HL-60/S4 treated with retinoic acid at 250 ng/mL for 4 days and 3 days (cell line): ENCODE measurements around the gene IFI16.

ENCODE experiments used
- in situ Hi-C: fragments of 300-500 bp; cut with MboI; formaldehyde crosslinking; loops from 2 replicates; pipeline ENCODE4 v1.7.0; 2022; ENCODE audit warnings: low sequenced_read_pairs

Gene IFI16

DNA sequence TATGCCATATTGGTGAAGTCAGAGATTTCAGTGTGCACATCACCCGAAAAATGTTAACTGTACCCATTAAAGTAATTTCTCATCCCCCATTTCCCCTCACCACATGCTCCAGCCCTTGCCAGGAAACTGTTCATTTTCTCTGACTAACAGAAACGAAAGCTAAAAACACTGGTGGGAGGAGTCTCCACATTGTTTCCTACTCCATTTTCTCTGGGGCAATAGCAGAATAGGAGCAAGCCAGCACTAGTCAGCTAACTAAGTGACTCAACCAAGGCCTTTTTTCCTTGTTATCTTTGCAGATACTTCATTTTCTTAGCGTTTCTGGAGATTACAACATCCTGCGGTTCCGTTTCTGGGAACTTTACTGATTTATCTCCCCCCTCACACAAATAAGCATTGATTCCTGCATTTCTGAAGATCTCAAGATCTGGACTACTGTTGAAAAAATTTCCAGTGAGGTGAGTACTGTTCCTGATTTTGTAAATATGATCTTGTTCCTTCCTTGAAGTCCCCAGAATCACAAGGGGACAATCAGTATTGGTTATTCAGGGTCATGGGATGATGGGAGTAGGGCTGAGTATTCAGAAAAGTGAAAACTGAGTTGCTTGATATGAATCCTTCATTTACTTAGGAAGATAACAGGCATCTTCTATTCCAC is at the start of gene IFI16:
TSS of gene IFI16 (plus strand) at position 204 of the 658 bp plus-strand sequence. CDS start 4,774 bp downstream, outside the sequence.
- in situ Hi-C loops: no loop called here

DNA sequence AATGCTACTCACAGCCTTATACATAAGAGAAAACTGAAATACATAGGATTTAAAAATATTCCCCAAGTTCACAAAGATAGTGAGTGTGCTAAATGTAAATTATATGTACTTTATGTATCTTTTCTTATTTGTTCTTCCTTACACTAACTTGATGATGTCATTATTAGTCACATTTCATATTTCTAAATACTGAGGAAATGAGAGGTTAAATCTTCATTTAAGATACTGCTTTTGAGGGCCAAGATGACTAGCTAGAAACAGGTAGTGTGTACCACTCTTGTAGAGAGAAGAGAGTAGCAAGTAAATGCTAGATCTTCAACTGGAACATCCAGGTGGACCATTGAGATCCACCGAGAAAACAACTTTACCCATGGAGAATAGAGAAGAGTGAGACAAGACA is 48.5 kb upstream of the IFI16 start:
- in situ Hi-C loops: no loop called here

DNA sequence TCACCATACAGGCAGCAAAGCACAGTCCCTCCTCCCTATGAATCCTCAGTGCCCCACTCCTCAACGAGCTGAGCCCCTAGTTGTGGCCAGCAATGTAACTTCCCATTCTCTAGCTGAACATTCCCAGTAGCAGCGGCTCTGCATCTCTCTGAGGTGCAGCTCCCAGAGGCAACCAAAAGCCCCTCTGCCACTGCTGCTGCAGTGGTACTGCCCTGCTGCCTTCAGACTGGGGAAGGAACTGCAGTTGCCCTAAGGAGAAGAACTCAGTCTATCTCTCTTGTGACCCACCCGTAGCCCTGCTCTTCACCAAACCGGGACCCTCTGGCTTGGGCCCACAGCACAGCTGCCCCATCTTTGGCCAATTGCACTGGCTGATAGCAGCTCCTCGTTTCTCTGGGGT is 46.7 kb upstream of the IFI16 start:
- in situ Hi-C loops: no loop called here

DNA sequence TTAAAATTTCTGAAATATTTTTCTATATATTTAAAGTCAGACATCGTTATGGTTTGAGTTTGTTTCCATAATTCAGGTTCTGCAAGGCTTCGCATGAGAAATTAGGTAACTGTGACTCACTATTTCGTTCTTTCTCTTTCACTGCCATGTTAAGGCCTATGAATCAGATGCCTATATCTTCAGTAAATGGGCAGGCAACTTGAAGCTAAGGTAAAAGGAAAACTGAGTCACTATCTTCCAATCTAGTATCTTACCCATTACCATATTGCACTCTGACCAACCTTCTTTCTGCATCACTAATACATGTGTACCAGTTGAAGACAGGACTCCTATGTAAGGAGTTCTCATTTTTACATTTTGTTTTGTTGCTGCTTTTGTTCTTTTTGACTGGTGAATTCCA is 40.5 kb upstream of the IFI16 start:
- in situ Hi-C loops: no loop called here

DNA sequence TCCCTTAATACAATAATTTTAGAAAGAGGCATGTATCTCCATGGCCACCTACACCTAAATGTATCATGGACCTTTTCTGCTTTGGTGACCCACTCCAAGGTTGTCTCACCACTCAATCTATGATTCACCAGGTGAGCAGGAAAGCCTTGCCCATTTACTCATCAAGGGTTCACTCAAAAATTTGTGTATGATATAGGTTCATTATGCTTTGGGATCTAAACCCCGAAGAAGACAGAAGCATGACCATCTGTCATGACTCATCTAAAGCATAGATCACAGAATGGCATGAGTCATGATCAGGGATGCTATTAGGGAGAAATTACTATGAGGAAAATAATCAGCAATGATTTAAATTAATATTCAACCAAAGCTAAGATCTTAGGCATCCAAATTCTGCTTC is 39.9 kb upstream of the IFI16 start:
- in situ Hi-C loops: no loop called here

DNA sequence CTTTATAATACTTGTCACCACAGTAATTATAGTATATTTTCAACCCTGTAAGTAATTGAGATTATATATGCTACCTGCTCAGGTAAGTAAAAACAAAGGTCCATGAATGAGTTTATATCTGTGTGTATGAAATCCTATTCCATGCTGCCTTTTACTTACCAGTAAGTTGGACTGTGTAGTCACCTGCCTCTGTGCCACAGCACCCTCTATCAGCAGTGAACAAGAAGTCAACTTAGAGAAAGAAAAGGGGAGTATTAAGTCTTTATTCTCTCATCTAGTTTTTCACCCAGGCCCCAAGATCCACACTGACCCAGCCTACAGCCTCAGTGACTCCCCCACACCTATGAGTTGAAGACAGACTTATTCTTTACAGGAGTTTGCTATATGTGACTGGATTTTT is 36.9 kb upstream of the IFI16 start:
- in situ Hi-C loops: no loop called here

DNA sequence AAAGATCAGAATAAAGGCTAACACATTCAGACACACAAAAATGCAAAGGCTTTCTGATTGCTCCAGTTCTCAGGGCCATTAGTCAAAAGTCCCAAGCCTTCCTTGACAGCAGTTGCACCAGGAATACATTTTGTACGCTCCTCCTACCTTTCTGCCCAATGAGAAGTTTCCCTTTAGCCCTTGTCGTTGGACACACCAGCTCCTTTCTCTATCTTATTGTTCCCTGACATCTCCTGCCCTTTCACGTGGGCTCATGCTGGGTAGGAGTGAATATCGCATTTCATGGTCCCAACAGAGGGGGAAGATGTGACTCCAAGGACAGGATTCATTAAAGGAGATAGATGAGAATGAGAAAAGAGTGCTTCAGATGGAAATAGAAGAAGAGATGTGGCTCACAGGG is 33.5 kb upstream of the IFI16 start:
- in situ Hi-C loops: no loop called here

DNA sequence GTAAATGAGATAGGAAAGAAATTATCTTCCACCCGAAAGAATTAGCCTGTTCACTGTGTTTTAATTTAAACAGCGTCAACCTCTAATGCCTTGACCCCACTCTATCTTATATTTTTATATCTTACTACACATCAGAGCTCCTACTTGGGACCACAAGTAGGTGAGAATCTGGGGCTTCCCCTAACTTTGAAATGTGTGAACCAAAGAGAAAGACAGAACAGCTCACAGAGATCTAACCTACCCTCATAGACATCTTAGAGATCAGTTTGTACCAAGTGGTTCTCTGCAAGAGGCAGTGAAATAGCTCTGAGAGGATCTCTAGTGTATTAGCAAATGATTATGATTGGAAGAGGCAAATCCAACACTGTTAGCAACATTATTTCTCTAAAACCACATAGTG is 31.0 kb upstream of the IFI16 start:
- in situ Hi-C loops: no loop called here

DNA sequence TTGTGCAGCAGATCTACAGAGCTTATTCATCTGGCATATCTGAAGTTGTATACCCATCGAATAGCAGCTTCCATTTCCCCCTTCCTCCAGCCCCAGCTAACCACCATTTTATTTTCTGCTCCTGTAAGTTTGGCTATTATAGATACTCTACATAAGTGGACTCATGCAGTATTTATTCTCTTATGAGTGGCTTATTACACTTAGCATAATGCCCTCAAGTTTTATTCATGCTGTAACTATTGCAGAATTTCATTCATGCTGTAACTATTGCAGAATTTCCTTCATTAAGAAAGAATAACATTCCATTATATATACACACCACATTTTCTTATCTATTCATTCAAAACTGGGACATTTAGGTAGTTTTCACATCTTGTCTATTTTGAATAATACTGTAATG is 30.5 kb upstream of the IFI16 start:
- in situ Hi-C loops: no loop called here

DNA sequence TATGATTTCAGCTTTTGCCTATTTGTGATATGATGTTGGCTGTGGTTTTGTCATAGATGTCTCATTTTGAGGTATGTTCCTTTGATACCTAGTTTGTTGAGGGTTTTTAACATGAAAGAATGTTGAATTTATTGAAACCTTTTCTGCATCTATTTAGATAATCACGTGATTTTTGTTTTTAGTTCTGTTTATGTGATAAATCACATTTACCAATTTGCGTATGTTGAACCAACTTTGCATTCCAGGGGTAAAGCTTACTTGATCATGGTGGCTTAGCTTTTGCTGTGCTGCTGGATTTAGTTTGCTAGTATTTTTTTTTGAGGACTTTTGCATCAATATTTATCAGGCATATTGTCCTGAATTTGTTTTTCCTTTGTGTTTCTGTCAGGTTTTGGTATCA is 26.5 kb upstream of the IFI16 start:
- in situ Hi-C loops: loop anchor here (10.0 kb wide), 1 partner anchor 188 kb away; no protein-coding TSS in a partner anchor

DNA sequence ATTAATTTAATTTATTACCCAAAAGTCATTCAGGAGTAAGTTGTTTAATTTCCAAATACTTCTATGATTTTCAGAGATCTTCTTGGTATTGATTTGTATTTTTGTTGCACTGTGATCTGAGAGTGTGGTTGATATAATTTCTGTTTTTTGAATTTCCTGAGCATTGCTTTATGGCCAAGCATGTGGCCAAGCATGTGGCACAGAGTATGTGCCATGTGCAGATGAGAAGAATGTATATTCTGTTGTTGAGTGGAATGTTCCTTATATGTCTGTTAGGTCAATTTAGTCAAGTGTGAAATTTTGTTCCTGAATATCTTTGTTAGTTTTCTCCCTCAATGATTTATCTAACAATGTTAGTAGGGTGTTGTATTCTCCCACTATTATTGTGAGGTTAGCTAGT is 25.3 kb upstream of the IFI16 start:
- in situ Hi-C loops: loop anchor here (10.0 kb wide), 1 partner anchor 190 kb away; no protein-coding TSS in a partner anchor

DNA sequence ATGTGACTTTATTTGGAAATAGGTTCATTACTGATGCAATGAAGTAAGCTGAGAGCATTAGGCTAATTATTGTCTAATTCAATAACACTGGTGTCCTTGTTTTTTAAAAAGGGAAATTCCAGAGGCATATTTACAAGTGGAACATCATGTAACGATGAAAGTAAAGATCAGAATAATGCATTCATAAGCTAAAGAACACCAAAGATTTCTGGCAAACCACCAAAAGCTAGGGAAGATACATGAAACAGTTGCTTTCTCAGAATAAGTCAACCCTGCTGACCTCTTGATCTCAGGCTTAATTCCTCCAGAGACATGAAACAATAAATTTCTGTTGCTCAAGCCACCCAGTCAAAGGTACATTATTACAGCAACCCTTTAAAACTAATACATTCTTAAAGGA is 20.3 kb upstream of the IFI16 start:
- in situ Hi-C loops: loop anchor here (10.0 kb wide), 1 partner anchor 195 kb away; no protein-coding TSS in a partner anchor

DNA sequence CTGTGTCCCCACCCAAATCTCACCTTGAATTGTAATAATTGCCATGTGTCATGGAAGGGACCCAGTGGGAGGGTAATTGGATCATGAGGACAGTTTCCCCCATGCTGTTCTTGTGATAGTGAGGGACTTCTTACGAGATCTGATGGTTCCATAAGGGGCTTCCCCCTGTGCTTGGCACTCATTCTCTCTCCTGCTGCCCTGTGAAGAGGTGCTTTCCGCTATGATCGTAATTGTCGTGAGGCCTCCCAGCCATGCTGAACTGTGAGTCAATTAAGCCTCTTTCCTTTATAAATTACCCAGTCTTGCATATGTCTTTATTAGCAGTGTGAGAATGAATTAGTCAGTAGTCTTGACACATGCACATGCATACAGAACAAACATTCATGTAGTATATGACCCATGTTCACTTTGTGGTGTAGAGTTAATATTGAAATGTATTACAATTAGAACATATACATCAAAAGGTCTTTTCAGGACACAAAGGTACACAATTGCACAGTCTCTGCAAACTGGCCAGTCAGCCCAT is 16.9 kb upstream of the IFI16 start:
- in situ Hi-C loops: loop anchor here (10.0 kb wide), 1 partner anchor 488 kb away; no protein-coding TSS in a partner anchor

DNA sequence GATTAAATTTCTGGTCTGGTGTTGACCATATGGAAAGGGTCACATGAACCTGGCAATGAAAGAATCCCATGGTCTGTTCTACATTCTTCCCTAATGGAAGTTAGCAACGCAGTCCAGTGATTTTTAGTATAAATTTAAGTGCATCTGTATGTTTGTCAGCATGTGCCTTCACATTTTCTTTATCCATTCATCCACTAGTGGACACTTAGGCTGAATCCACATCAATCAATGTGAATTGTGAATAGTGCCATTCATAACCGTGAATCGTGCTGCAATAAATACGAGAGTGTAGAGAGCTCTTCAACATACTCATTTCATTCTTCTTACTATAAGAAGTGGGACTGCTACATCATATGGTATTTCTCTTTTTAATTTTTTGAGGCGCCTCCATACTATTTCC is 12.7 kb upstream of the IFI16 start:
- in situ Hi-C loops: loop anchor here (10.0 kb wide), 1 partner anchor 492 kb away; no protein-coding TSS in a partner anchor

DNA sequence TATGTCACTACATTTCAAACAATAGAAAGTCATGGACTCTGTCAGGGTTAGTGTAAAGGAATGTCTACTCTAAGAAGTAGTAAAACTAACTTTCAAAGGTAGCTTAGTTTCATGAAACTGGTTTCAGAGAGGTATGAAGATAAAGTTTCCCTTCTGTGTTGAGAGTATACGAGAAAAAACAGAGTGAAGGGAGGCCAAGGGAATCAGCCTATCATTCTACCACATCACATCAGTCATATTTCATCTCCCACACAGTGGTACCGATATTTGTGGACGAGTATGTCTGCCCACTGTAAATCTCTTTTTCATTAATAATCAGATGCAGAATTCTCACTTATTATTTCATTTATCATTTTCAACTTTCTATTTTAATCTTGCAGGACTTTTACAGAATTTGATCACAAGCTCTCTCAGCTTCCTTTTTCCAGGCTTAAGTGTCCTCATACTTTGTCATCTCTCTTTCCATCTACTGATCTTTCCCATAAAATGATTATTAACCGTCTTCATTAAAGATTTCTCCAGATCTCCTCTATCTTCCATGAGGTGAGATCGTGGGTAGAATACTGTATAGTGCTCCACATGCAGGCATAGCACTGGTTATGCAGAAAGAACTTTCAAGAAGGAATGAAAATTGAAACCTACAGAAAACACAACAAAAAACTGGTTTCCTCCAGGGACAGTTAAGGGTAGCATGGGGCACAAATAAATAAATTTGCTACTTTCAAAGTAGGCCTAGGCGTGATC is 11.5 kb upstream of the IFI16 start:
- in situ Hi-C loops: loop anchor here (10.0 kb wide), 1 partner anchor 493 kb away; no protein-coding TSS in a partner anchor

DNA sequence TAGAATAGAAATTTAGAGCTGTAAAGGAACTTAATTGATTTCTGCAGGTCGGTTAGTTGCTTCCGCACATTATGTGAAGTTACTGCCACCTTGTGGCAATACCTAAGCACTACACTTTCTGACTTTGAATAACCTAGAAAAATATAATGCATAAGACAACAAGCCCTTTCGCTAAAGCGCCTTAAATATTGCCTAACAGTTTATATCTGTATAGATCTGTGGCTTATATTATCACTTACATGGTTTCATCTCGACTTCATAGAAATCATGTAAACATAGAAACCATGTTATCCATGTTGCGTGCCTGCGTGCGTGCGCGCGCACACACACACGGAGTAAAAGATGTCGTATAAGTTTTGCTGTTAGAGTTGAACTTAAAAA is 10.9 kb upstream of the IFI16 start:
- in situ Hi-C loops: loop anchor here (10.0 kb wide), 1 partner anchor 494 kb away; no protein-coding TSS in a partner anchor

DNA sequence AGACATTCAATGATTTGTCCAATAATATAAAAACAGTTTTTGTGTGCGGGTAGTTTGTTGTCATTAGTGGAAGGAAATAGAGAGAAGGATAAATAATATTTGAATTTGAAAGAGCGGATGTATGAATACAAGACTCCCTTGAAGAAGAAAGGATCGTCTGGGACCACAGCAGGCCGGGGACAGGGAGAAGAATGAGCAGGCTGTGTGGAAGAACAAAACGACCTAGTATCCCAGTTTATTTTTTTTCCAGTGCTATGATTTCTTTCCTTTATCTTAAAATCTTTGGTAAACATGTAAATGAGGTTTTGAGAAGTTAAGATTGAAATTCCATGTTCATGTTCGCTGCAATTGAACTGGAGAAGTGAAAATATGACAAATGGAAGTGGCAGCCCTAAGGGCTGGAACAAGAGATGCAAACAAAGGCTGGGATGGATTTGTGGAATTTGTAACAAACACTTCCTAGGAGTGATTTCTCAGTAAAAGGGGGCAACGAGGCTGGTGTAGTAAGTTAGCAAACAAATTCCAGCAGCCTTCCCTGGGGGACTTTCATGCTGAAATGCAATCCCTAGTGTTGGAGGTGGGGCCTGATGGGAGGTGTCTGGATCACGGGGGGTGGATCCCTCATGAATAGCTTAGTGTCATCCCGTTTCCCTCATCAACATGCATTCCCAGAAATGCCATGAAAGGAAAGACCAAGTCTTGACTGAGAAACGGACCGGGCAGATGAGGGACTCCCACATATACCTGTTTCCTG is 10.2 kb upstream of the IFI16 start:
- in situ Hi-C loops: loop anchor here (10.0 kb wide), 1 partner anchor 495 kb away; no protein-coding TSS in a partner anchor

DNA sequence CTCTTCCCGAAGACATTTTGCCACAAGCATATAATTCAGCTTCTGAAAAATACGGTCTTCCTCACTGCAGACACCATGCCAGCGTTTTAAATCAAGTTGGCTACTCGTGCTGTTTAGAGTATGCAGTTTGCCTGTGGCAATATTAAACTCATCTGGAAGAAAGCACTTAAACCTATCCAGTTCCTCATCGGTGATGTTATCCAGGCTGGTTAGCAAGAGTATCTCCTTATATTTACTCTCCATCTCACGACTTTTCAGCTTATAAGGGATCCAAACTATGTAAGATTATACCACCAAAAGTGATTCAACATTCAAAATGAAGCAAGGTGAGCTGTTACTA is 9.7 kb upstream of the IFI16 start:
- in situ Hi-C loops: no loop called here

DNA sequence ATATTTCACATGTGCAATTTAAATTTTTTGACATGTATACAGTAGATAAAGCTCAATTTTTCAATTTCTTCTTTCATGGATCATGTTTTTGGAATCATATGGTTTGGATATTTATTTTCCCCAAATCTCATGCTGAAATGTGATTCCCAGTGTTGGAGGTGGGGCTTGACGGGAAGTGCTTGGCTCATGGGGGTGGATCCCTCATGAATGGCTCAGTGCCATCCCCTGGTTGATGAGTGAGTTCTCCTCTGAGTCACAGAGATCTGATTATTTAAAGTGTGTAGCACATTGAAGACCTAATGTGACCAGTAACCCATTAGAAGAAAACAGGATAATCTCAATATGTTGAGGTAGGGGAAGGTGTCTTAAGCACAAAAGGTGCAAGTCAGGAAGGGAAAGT is 9.1 kb upstream of the IFI16 start:
- in situ Hi-C loops: no loop called here

DNA sequence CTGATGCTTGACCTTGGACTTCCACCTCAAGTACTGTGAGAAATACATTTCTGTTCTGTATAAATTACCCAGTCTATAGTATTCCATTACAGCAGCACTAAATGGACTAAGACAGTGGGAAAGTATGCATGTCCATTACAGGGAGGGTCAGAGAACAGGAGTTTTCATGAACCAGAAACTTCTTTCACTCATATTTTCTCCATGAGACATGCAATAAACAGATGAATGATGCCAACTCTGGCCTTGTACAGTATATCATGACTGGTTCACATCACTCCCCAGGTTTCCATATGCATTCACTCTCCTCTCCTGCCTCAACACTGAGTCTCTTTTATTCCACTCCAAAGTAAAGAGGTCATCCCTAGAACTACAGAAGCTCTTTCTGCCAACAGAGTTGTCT is 4.5 kb upstream of the IFI16 start:
- in situ Hi-C loops: no loop called here

DNA sequence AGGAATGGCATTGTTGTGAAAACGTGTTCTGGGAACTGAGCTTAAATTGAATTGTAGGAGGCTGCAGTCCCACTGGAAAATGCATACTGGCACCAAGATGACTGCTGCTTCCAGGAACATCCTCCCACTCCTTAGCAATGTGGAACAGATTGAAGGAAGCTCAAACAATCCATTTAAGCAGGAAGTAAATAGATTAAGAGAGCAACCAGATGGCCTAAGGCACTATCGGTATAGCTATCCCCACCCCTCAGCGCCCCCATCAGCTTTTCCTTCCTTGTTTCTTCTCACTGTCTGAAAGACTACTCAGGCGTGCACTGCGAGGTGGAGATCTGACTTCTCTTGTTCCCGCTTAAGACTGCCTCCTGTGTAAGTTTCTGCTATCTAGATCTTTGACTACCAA is 4.0 kb upstream of the IFI16 start:
- in situ Hi-C loops: no loop called here
